Suprapubic skin (tissue), 4 donors: Measurements from ENCODE around the gene EME2.

Experiments used
- CTCF ChIP-seq, 2 donors: fragments of 200-600 bp in 1 of 2; fragments of 450-650 bp in 1 of 2; sonication (generic) in 1 of 2; IDR thresholded peaks; one replicate each; pipeline ENCODE4 v1.5.1; 2016 to 2019; ENCODE audit warnings: antibody characterized with exemption in 2 of 2, mild to moderate bottlenecking in 1 of 2, moderate library complexity in 1 of 2
- POLR2A ChIP-seq, 2 donors: fragments of 450-650 bp; IDR thresholded peaks; one replicate each; pipeline ENCODE4 v1.6.1; 2017; ENCODE audit warnings: antibody characterized with exemption in 2 of 2, mild to moderate bottlenecking in 2 of 2, moderate library complexity in 2 of 2
- POLR2AphosphoS5 ChIP-seq, 3 donors: sonication (generic); formaldehyde crosslinking; IDR thresholded peaks; one replicate each; pipeline ENCODE4 v1.6.1; 2017; ENCODE audit warnings: antibody characterized with exemption in 3 of 3

- peak; percentile 76 to 82 for TF ChIP-seq CTCF (IDR thresholded peaks at IDR 0.05)
- TF ChIP-seq POLR2A (IDR thresholded peaks at IDR 0.05) = no peak
- no peak for TF ChIP-seq POLR2AphosphoS5 (IDR thresholded peaks at IDR 0.05)
Measured at GRCh38 chr16:1723450-1724147, 49.0 kb upstream of the EME2 start.
